ENCODE data around the gene MLXIP. TPM values are rescaled to one million over a fixed set of nuclear protein-coding genes. Genes with fewer than 3 reads are reported as not detected.

MLXIP gene
- total and polyA plus RNA-seq, 2 of the 4 experiments (the other 2 are of a cell fraction) = 2.7 to 10.8 TPM

GRCh38 chr12:122093098-122093883, 14.7 kb downstream of the MLXIP start (continued):
- TF ChIP-seq CHD1 (IDR thresholded peaks at IDR 0.05; ENCODE audit: low read depth, low read length) (no peak), SMC3 (IDR thresholded peaks at IDR 0.05; ENCODE audit: low read depth, low read length) (no peak), CEBPB (IDR thresholded peaks at IDR 0.05; ENCODE audit: low read depth, low read length) (no peak), NFE2L2 (IDR thresholded peaks at IDR 0.05; ENCODE audit: low read depth, low read length) (no peak), MAZ (IDR thresholded peaks at IDR 0.05; ENCODE audit: borderline replicate concordance, low read depth, low read length) (no peak), POLR2A (IDR thresholded peaks at IDR 0.05; ENCODE audit: low read depth, low read length) (no peak), MXI1 (IDR thresholded peaks at IDR 0.05; ENCODE audit: borderline replicate concordance, low read depth, low read length) (no peak), RAD21 (IDR thresholded peaks at IDR 0.05; ENCODE audit: low read length) (no peak), FOS (IDR thresholded peaks at IDR 0.05; ENCODE audit: low read depth, low read length) (no peak)

Measured in IMR-90 (cell line).